Spinal cord (tissue), 10 donors: ENCODE data around the gene SCG3. TPM values are rescaled to one million over a fixed set of nuclear protein-coding genes. Genes with fewer than 3 reads are reported as not detected.

Source experiments
- DNase-seq, 6 donors: peaks; one replicate each; pipeline versions ENCODE4 v3.0.0 to v3.0.0-alpha.2; 2013 to 2015; ENCODE audit warnings: low spot score in 6 of 6, low read depth in 4 of 6
- H3K27ac ChIP-seq: one replicate; pipeline ENCODE4 v1.5.1; 2013; ENCODE audit warnings: low read depth, low read length, control low read depth
- H3K27me3 ChIP-seq: one replicate; pipeline ENCODE4 v1.6.1; 2013; ENCODE audit warnings: low read length; ENCODE audit not compliant: control insufficient read depth, insufficient read depth
- H3K36me3 ChIP-seq: one replicate; pipeline ENCODE4 v1.6.1; 2013; ENCODE audit warnings: low read length; ENCODE audit not compliant: control insufficient read depth, insufficient read depth
- H3K4me1 ChIP-seq: one replicate; pipeline ENCODE4 v1.6.1; 2013; ENCODE audit warnings: low read length; ENCODE audit not compliant: control insufficient read depth, insufficient read depth
- H3K4me3 ChIP-seq: one replicate; pipeline ENCODE4 v1.5.1; 2013; ENCODE audit warnings: low read depth, low read length, control low read depth
- H3K9me3 ChIP-seq: one replicate; pipeline ENCODE4 v1.6.1; 2013; ENCODE audit warnings: low read length; ENCODE audit not compliant: control insufficient read depth, insufficient read depth
- WGBS: methylation state at CpG from one replicate; pipeline ENCODE4 v1.1.5; 2013; ENCODE audit warnings: missing lambda C conversion rate; ENCODE audit not compliant: insufficient coverage; 5-methylcytosine and 5-hydroxymethylcytosine counted together
- polyA plus RNA-seq, 2 donors: library from polyadenylated mRNA; unstranded; fragments of 120-200 nt; gene quantifications; one replicate each; pipeline ENCODE4 v1.2.1, GENCODE V29; 2013; ENCODE audit not compliant: insufficient read length in 2 of 2
- total RNA-seq, 2 donors: library from RNA; depleted of rRNA in 1 of 2; stranded (reverse); fragments of 120-200 nt in 1 of 2; fragments of >200 nt in 1 of 2; gene quantifications; one replicate each; pipeline versions ENCODE4 v1.2.3 to v1.2.4, GENCODE V29; 2013 to 2014
- donor health status: healthy.

Gene SCG3
- total and polyA plus RNA-seq, 4 donors = 25.4 to 153 (median 86.6) TPM

DNA sequence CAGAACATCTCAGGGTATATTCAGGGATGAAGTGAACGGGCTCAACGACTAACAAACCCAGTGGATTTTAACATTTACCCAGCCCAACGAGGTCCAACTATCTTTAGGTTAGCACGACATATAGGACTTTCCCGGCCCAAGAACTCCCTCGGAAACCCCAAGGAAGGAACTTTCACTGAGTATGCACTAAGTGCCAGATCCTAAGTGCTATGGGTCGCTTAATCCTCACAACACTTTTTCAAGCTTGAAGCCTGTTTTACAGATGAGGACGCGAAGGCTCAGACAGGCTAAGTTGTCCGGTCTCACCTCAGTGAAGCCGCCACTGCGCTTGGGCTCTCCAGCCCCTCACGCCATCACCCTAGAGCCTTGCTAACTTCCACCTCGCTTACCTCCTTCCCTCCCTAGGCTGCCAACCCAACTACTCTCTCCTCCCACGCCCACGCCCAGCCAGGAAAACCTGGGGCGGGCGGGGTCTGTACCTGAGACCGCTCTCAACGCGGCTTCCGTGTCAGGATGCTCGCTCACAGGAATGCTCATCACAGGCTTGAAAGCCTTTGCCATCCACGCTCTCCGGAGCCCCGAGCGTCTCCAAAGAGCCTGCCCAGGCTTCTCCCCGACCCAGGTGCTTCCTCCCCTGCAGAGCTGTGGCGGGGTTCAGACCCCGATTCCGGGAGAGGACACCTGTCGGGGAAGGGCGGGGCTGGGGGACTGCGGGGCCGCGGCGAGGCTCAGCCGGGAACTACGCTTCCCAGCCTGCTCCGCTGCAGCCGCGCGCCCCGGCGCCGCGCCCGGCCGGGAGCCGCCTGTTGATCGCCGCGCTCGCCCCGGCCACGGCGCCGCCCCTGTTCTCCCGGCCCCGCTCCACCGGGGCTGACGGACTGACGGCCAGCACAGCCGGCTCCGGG lies 69.7 kb downstream of the SCG3 start, which contains the start of gene TMOD2:
Gene TMOD2, plus strand, starts transcription at position 806 of the 905 bp plus-strand sequence. CDS start 14,845 bp downstream, outside the sequence.
- 4% methylated on average over 65 of the region's 65 CpGs for WGBS
- Histone ChIP-seq H3K9me3 (no peaks in the 10 kb centered on the region), H3K27ac (peak within 1 kb of the TSS; percentile 70), H3K27me3 (peaks cover 6% of the 10 kb centered on the region), H3K36me3 (no peaks in the 10 kb centered on the region), H3K4me3 (peak within 1 kb of the TSS; percentile 63), H3K4me1 (peaks cover 9% of the 10 kb centered on the region)
- DNase-seq = peak in 3 of 6 donors; percentile 55 to 85 (median 81)

DNA sequence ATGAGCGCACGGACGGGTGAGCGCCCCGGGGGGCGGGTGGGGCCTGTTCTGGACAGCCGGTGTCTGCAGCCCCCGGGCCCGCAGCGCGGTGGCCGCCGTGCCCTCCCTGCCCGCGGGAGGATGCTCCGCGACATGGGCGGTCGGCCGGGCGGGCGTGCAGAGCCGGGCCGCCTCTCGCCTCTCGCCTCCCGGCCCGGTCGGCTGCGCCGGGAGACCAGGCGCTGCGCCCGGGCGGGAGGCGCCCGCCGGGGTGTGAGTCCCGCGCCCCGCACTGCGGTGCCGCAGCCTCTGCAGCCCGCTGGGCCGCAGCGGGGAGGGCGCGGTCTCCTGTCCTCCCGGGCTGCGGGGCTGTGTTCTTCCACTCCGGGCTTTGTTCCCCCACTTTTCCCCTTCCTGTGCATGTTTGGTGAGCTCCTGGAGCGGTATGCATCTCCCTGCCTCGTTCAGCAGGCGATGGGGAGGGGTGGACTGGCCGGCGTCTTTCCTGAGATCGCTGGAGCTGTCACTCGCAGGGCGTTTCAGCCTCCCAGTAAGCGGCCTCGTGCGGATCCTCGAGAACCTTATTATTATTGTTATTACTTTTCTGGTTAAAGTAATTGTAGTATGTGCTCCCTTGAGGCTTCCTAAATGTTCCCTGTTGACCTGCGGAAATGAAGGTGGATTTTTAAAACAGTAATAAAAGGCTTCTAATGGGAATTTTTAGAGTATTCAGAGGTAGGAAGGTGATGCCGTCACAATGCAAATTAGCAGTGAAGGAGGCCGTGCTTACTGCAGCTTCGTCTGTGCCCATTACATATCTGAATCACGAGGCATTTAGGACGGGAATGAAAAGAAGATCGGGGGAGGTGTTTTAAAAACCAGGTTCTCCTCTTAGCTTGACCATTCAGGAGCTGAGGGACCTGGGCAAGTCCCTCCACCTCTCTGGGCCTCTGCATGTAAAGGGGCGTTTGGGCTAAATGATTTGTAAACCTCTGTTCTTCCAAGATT lies 70.7 kb downstream of the SCG3 start:
- no peaks in the 10 kb centered on the region for H3K9me3 ChIP-seq
- peaks cover 6% of the 10 kb centered on the region for H3K27me3 ChIP-seq
- H3K36me3 ChIP-seq = no peaks in the 10 kb centered on the region
- peak overlapping the region; percentile 63 for H3K4me3 ChIP-seq
- peaks cover 9% of the 10 kb centered on the region for H3K4me1 ChIP-seq
- H3K27ac ChIP-seq = peak overlapping the region; percentile 70
- WGBS = under 1% methylated on average over 54 of the region's 71 CpGs
- peak in 2 of 6 donors; percentile 62 to 80 for DNase-seq

GRCh38 chr15:51752888-51753287 lies 71.6 kb downstream of the SCG3 start:
- peaks cover 9% of the 10 kb centered on the region for H3K4me1 ChIP-seq
- DNase-seq = no peak
- WGBS = 96% methylated on average over 3 of the region's 5 CpGs
- peak overlapping the region; percentile 70 for H3K27ac ChIP-seq
- H3K27me3 ChIP-seq = peaks cover 6% of the 10 kb centered on the region
- no peaks in the 10 kb centered on the region for H3K36me3 ChIP-seq
- H3K9me3 ChIP-seq = no peaks in the 10 kb centered on the region
- peak overlapping the region; percentile 63 for H3K4me3 ChIP-seq

GRCh38 chr15:51754267-51754666 lies 73.0 kb downstream of the SCG3 start:
- no peak overlapping the region for H3K27ac ChIP-seq
- no peaks in the 10 kb centered on the region for H3K36me3 ChIP-seq
- no peaks in the 10 kb centered on the region for H3K9me3 ChIP-seq
- WGBS = no CpG with 5 or more reads among the region's 2 CpGs
- no peak for DNase-seq
- H3K4me1 ChIP-seq = peaks cover 16% of the 10 kb centered on the region
- H3K4me3 ChIP-seq = no peak overlapping the region
- H3K27me3 ChIP-seq = peaks cover 3% of the 10 kb centered on the region

DNA sequence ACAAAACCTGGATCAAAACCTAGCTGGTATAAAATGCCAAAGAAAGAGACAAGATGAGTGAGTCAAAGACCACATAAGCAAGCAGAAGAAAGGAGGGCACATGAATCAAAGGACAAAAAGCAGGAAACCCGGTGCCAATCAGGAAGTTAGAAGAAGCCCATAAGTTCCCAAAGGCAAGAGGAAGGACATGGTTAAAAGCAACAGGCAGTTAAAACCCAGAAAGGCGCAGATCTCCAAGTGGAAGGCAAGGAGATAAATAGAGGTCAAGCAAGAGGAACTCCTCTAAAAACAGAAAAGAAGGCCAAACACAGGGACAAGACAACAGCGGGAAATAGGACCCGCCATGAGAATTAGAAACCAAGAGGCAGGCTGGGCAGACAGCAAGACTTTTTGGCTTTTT lies 74.5 kb downstream of the SCG3 start:
- WGBS = 78% methylated on average over 4 of the region's 4 CpGs
- Histone ChIP-seq H3K4me1 (peaks cover 19% of the 10 kb centered on the region), H3K27ac (no peak overlapping the region), H3K4me3 (no peak overlapping the region), H3K9me3 (no peaks in the 10 kb centered on the region), H3K36me3 (no peaks in the 10 kb centered on the region), H3K27me3 (no peaks in the 10 kb centered on the region)
- no peak for DNase-seq

- WGBS = no CpG with 5 or more reads among the region's 4 CpGs
- Histone ChIP-seq H3K4me1 (peaks cover 14% of the 10 kb centered on the region), H3K4me3 (no peak overlapping the region), H3K9me3 (no peaks in the 10 kb centered on the region), H3K27ac (no peak overlapping the region), H3K36me3 (no peaks in the 10 kb centered on the region), H3K27me3 (no peaks in the 10 kb centered on the region)
- DNase-seq = no peak
Observed at GRCh38 chr15:51756482-51756881, 75.2 kb downstream of the SCG3 start.

DNA sequence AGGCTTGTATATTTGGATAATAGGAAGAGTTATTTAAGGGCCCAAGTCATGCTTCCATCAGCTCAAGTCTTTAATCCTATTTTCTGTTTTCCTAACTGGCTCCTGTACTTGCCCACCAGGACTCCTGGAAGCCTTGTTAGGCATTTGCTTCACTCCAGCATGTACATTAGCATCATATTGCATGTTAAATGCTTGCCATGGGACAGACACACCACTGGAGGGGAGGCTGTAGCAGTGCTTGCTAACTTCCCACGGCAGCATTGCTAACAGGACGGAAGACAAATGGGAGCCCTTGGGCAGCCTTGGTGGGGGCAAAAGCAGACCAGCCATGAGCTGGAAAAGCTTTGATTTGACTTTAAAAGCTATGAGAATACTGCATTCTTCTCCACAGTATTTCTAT lies 76.1 kb downstream of the SCG3 start:
- DNase-seq = peak in 1 of 6 donors; percentile 64
- H3K9me3 ChIP-seq = no peaks in the 10 kb centered on the region
- no peak overlapping the region for H3K4me3 ChIP-seq
- H3K27ac ChIP-seq = no peak overlapping the region
- H3K36me3 ChIP-seq = no peaks in the 10 kb centered on the region
- H3K27me3 ChIP-seq = no peaks in the 10 kb centered on the region
- 40% methylated on average over 2 of the region's 2 CpGs for WGBS
- H3K4me1 ChIP-seq = peaks cover 11% of the 10 kb centered on the region

- WGBS = 64% methylated on average over 1 of the region's 1 CpG
- no peaks in the 10 kb centered on the region for H3K27me3 ChIP-seq
- H3K36me3 ChIP-seq = no peaks in the 10 kb centered on the region
- H3K4me3 ChIP-seq = no peak overlapping the region
- H3K27ac ChIP-seq = peak overlapping the region; percentile 76
- H3K9me3 ChIP-seq = no peaks in the 10 kb centered on the region
- peak in 2 of 6 donors; percentile 73 to 89 for DNase-seq
- peaks cover 10% of the 10 kb centered on the region for H3K4me1 ChIP-seq
Observed at GRCh38 chr15:51758645-51759044, 77.3 kb downstream of the SCG3 start.

DNA sequence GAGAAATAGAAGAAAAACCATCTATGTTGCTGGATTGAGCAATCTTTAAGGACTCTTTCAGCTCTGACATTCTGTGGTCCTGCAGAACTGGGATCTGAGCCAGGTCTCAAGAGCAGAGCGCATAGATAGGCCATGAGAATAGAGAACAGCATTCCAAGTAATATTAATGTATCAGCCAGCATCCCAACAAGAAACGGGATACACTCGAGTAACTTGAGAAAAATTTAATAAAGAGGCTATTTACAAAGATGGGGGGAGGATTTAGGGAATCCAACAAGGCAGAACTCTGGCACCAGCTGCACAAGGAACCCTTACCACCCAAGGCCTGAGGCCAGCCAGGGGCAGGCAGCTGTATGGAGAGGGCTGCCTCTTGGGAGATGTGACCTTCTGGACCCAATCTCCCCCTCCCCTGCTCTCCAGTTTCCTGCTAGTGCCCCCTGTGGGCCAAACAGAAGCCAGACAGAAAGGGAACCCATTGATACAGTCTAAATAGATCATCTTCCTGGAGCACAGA lies 78.3 kb downstream of the SCG3 start:
- H3K36me3 ChIP-seq = no peaks in the 10 kb centered on the region
- WGBS = no CpG with 5 or more reads among the region's 3 CpGs
- H3K9me3 ChIP-seq = no peaks in the 10 kb centered on the region
- H3K4me1 ChIP-seq = peaks cover 13% of the 10 kb centered on the region
- no peaks in the 10 kb centered on the region for H3K27me3 ChIP-seq
- peak overlapping the region; percentile 76 for H3K27ac ChIP-seq
- DNase-seq = peak in 2 of 6 donors; percentile 40 to 60
- no peak overlapping the region for H3K4me3 ChIP-seq
